Measurements from ENCODE around the gene RBM47.

The RBM47 gene

DNA sequence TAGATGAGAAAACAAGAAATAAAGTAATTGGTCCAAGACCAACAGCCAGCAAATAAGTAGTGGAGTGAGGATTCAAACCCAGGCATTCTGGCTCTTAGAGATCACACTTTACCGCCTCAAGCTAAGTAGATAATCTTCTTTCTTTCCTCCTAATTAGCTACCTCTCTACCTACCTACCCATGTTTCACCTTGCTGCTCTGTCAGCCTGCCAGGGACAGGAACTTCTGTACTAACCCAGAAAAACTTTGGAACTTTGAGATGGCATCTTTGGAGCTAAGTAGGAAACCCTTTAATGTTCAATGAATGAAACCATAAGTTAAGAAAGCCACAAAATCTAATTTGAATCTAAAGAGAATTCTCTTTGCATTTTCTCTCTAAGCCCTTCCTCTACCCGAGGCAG, 149.4 kb downstream of the RBM47 start:
- no peak for DNase-seq (ENCODE audit: low read depth in 1 of 2, low spot score in 1 of 2)
- Histone ChIP-seq H3K4me3 (replicated peaks; ENCODE audit: insufficient read depth, low read length) (no peak overlapping the region), H3K27ac (replicated peaks) (no peak overlapping the region), H3K27me3 (ENCODE audit: insufficient read depth, poor library complexity, severe bottlenecking) (no peaks in the 10 kb centered on the region)
- TF ChIP-seq, protein P1, sequence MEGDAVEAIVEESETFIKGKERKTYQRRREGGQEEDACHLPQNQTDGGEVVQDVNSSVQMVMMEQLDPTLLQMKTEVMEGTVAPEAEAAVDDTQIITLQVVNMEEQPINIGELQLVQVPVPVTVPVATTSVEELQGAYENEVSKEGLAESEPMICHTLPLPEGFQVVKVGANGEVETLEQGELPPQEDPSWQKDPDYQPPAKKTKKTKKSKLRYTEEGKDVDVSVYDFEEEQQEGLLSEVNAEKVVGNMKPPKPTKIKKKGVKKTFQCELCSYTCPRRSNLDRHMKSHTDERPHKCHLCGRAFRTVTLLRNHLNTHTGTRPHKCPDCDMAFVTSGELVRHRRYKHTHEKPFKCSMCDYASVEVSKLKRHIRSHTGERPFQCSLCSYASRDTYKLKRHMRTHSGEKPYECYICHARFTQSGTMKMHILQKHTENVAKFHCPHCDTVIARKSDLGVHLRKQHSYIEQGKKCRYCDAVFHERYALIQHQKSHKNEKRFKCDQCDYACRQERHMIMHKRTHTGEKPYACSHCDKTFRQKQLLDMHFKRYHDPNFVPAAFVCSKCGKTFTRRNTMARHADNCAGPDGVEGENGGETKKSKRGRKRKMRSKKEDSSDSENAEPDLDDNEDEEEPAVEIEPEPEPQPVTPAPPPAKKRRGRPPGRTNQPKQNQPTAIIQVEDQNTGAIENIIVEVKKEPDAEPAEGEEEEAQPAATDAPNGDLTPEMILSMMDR (IDR thresholded peaks at IDR 0.05; ENCODE audit: insufficient read depth, low read length): no peak
- TF ChIP-seq GABPA (IDR thresholded peaks at IDR 0.05; ENCODE audit: low read depth) (no peak), SPI1 (IDR thresholded peaks at IDR 0.05; ENCODE audit: borderline replicate concordance, low read depth) (no peak), POLR2AphosphoS5 (IDR thresholded peaks at IDR 0.05; ENCODE audit: low read depth) (no peak)
- TF ChIP-seq, protein P2, sequence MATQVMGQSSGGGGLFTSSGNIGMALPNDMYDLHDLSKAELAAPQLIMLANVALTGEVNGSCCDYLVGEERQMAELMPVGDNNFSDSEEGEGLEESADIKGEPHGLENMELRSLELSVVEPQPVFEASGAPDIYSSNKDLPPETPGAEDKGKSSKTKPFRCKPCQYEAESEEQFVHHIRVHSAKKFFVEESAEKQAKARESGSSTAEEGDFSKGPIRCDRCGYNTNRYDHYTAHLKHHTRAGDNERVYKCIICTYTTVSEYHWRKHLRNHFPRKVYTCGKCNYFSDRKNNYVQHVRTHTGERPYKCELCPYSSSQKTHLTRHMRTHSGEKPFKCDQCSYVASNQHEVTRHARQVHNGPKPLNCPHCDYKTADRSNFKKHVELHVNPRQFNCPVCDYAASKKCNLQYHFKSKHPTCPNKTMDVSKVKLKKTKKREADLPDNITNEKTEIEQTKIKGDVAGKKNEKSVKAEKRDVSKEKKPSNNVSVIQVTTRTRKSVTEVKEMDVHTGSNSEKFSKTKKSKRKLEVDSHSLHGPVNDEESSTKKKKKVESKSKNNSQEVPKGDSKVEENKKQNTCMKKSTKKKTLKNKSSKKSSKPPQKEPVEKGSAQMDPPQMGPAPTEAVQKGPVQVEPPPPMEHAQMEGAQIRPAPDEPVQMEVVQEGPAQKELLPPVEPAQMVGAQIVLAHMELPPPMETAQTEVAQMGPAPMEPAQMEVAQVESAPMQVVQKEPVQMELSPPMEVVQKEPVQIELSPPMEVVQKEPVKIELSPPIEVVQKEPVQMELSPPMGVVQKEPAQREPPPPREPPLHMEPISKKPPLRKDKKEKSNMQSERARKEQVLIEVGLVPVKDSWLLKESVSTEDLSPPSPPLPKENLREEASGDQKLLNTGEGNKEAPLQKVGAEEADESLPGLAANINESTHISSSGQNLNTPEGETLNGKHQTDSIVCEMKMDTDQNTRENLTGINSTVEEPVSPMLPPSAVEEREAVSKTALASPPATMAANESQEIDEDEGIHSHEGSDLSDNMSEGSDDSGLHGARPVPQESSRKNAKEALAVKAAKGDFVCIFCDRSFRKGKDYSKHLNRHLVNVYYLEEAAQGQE (IDR thresholded peaks at IDR 0.05; ENCODE audit: insufficient replicate concordance, low read depth): no peak

DNA sequence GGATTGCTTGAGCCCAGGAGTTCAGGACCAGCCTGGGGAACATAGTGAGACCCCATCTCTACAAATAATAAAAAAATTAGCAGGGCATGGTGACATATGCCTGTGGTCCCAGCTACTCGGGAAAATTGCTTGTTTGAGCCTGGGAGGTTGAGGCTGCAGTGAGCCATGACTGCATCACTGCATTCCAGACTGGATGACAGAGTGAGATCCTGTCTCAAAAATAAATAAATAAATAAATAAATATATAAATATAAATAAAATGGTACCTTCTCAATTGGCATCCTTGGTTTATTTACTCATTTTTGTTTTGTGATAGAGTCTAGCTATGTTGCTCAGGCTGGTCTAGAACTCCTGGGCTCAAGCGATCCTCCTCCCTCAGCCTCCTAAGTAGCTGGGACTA, 150.3 kb downstream of the RBM47 start:
- Histone ChIP-seq H3K27me3 (ENCODE audit: insufficient read depth, poor library complexity, severe bottlenecking) (no peaks in the 10 kb centered on the region), H3K27ac (replicated peaks) (no peak overlapping the region), H3K4me3 (replicated peaks; ENCODE audit: insufficient read depth, low read length) (no peak overlapping the region)
- DNase-seq (ENCODE audit: low read depth in 1 of 2, low spot score in 1 of 2): no peak
- TF ChIP-seq, protein P1 (IDR thresholded peaks at IDR 0.05; ENCODE audit: insufficient read depth, low read length): no peak
- TF ChIP-seq SPI1 (IDR thresholded peaks at IDR 0.05; ENCODE audit: borderline replicate concordance, low read depth) (no peak), POLR2AphosphoS5 (IDR thresholded peaks at IDR 0.05; ENCODE audit: low read depth) (no peak), GABPA (IDR thresholded peaks at IDR 0.05; ENCODE audit: low read depth) (no peak)
- TF ChIP-seq, protein P2 (IDR thresholded peaks at IDR 0.05; ENCODE audit: insufficient replicate concordance, low read depth): no peak

DNA sequence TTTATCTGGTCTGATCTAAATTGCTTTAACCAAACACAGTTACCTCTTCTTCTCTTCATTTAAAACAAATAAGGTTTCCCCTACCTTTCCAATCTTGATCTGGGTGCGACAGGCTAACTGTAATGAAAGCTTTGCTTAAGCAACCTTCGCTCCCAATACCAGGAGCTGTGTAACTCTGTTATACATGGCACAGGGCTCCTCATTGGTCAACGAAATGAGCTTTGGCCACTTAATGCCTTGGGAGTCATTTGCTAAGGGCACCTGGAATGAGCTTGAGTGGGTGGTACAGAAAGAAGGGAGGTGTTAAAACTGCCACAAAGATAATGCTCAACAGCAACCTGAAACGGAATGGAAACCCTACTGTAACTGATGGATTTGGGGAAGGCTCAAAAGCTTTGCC, 154.1 kb downstream of the RBM47 start:
- H3K27me3 ChIP-seq (ENCODE audit: insufficient read depth, poor library complexity, severe bottlenecking): no peaks in the 10 kb centered on the region
- TF ChIP-seq, protein P2 (IDR thresholded peaks at IDR 0.05; ENCODE audit: insufficient replicate concordance, low read depth): no peak
- TF ChIP-seq POLR2AphosphoS5 (IDR thresholded peaks at IDR 0.05; ENCODE audit: low read depth) (no peak), GABPA (IDR thresholded peaks at IDR 0.05; ENCODE audit: low read depth) (no peak), SPI1 (IDR thresholded peaks at IDR 0.05; ENCODE audit: borderline replicate concordance, low read depth) (no peak)
- TF ChIP-seq, protein P1 (IDR thresholded peaks at IDR 0.05; ENCODE audit: insufficient read depth, low read length): no peak
- H3K27ac ChIP-seq (replicated peaks): no peak overlapping the region
- H3K4me3 ChIP-seq (replicated peaks; ENCODE audit: insufficient read depth, low read length): no peak overlapping the region
- no peak for DNase-seq (ENCODE audit: low read depth in 1 of 2, low spot score in 1 of 2)
